Cerebellar nuclear complex (tissue), 1 donor: Measurements from ENCODE around the gene RIOK3.
"Not testable (repeated sequence)": the region's sequence is repeated elsewhere in the genome, so short reads cannot be mapped to it uniquely, and the experiment has no call there.

ENCODE experiments used
- DNase-seq, 2 experiments: peaks; one replicate each; lab custom pipeline; 2025; lab: John Stamatoyannopoulos, UW

RIOK3 gene

DNA sequence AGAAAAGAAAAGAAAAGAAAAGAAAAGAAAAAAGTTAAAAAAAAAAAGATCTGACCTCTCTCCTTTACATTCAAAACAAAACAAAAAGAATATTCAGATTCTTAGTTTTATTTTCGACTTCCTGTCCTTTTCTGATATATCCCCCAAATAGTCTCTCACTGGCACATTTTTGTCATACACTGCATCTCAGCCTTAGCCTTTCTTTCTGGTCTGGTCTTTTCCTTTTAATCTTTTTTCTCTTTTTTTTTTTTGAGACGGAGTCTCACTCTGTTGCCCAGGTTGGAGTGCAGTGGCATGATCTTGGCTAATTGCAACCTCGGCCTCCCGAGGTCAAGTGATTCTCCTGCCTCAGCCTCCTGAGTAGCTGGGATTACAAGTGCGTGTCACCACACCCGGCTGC is 1.6 kb upstream of the RIOK3 start:
- DNase-seq = no peak

DNA sequence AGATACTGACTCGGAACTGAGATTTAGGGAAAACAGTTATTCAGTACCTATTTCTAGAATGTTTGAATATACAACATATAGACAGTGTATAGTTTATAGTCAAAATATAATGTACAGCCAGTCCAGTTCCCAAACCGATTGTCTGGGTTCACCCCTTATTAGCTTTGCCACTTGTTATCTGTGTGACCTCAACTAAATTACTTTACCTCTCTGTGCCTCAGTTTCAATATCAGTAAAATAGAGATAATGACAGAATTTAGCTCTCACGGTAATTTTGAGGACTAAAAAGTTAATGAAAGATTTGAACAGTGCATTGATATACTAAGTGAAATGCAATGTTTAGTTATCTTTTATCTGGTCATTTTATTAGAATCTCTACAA is 750 bp upstream of the RIOK3 start:
- no peak for DNase-seq

DNA sequence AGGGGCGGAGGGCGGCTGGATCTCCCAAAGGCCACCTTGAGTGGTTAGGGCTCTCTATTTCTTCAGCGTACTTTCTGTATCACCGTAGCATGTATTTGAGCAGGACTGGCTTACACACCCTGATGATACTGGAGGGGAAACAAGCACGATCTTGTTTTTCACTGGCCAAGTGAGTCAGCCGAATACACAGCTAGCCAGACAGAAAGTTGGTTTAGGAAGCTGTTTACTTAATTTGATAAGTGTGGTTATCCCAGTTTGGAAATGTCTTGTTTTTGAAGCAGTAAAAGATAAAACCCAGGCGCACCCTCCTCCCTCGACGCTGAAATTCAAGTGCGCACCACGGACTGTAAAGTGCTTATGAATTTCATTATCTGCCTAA is 582 bp downstream of the RIOK3 start:
- DNase-seq = no peak

DNA sequence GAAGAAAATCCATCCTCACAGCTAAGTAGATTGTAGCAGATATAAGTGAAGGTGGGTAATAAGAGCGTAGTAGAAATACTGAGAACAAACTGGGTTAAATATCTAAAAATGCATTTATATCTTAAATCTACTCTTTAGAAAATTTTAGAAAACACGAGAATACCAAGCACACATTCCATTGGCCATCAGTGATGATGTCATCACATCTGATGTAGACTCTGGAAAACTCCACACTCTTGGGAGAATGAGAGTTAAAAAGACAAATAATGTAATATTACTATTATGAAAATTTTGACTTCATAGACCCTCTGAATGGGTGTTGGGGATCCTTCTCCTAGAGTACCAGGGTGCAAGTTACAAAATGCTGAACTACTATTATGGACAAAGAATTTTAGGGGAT is 3.7 kb downstream of the RIOK3 start:
- DNase-seq = no peak

DNA sequence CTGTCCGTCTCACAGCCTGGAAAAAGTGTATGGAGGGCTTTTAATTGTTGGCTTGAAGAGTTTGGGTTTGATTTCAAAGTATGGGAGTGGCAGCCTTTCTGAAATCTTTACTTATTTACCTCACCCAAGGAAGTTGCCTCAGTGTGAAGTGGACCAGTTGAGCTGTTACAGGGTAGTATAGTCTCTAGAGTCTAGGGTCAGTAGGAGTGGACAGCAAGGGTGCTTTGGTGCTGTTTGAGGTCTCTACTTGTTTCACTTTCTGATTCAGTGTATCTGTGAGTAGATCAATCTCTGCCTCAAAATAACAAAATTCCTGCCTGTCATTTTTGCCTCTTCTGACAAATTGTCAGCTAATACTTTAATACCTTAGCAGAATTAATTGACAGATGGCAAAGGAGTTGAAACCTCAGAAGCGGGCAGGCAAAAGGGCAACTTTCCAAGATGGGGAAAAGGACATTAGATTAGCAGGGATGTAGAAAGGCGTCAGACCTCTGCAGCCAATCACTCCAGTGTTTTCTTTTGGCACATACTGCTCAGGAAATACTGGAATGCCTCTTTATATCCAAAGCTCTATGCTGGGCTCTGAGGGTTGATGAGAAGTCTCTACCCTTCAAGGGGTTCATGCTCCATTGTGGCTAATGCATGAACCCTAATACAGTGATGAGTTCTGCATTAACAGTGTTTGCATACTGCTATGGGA is 5.9 kb downstream of the RIOK3 start:
- DNase-seq = no peak

DNA sequence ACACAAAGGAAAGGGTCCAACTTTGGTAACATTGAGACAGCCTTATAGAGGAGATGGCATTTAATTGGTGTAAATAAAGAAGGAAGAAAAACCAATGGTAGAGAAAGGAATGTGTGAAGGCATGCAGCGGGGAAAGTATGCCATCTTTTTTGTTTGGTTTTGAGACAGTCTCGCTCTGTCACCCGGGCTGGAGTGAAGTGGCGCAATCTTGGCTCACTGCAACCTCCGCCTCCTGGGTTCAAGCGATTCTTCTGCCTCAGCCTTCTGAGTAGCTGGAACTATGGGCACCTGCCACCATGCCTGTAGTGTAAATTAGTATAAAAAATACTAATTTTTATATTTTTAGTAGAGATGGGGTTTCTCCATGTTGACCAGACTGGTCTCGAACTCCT is 6.4 kb downstream of the RIOK3 start:
- DNase-seq = no peak

DNA sequence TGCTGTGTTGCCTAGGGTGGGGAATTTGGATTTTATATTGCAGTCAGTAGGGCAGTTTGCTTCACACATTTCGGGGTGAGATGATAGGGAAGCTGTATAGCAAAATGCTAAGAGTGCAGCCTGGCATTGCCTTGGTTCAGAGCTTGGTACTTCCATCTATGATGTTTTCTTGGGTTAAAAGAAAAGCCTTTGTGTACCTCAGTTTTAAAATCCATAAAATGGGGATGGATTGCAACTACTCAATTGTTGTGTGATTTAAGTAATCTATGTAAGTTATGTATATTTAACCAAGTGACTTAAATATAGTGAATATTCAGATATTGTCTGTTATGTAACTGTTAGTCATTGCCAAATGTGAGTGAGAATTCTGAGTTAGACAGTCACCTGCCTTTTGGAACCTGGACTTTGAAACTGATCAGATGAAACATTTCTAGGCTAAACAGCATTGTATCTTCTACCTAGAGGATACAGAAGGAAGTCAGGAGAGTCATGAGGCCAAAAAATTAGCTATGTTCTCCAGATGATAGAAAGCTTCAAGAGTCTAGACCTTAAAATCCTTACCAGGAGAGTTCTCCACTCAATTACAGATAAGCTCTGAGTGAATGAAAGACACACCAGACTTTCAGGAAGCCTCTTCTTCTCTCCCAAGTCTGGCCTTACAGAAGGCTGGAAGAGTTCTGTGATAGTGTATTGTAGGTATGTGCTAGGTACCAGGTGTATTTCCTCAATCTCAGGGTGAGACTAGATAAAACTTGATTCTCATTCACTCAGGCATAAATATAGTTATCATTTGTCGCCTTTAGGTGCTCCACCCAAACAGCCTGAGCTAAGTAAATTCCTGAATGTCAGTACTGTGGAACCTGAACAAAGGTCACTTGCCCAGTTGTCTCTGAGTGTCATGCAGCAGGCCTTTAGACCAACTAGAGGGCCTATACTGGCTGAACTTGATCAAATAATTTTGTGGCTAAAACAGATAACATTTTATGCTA is 7.5 kb downstream of the RIOK3 start:
- no peak for DNase-seq

DNA sequence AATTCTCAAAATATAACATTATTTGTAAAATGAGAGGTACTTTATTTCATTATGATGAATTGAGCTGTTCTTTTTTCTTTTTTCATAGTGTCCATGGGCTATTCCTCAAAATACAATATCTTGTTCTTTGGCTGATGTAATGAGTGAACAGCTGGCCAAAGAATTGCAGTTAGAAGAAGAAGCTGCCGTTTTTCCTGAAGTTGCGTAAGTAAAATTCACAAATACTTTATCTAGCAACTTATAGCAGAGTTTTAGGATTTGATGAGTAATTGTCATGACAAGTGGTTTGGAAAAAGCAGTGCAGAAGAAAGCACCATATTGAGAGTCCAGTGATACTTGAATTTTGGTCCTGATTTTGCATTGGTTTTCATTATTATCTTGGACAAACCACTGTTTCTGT is 9.8 kb downstream of the RIOK3 start:
- DNase-seq = no peak

DNA sequence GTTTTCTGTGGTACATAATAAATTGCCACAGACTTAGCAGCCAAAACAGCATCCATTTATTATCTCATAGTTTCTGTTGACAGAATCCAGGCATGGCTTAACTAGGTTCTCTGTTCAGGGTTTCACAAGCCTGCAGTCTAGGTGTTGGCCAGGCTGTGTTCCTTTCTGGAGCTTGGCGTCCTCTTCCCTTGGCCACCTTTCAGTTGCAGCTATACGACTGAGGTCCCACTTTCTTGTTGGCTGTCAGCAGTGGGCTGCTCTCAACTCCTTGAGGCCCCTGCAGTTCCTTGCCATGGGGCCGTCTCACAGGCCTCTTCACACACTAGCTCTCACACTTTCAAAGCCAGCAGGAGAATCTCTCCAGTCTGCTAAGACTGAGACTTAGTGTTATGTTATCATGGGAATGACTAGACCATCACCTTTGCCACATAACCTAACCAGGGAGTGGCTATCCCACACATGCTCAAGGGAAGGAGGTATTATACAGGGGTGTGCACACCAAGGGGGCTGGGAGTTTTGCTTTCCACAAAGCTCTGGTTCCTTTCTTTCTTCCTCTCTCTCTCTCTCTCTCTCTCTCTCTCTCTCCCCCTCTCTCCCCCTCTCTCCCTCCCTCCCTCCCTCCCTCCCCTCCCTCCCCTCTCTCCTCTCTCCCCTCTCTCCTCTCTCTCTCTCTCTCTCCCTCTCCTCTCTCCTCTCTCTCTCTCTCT is 15.8 kb downstream of the RIOK3 start:
- no peak for DNase-seq

DNA sequence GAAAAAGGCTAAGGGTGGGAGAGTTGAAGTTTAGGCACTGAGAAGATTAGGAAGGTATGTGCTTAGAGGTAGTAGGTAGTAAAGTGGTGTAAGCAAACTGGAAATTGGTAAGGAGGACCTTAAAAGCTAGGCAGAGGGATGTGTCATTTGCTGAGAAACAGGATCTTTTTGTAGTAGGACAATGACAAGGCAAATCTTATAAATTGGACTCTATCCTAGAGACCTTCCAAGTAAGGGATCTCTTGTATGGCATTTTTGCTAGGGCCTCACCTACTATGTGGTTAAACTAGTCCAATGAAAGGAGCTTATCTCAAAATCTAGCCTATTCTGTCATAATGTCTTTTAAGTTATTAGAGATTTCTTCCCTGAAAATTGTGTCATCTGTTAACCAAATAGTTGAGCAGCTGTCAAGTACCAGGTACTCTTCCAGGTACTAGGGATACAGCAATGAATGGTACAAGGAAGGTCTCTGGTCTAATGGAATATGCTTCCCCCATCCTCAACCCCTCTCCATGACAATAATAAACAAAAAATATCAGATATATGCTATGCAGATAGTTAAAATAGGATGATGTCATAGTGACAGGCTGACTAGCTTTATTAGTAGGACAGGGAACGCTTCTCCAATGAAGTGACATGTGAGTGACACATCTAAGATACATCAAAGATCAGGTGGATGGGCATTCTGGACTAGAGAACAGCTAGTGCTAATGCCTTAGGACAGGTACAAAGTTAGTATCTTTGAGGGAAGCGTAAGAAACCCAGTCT is 17.7 kb downstream of the RIOK3 start:
- no peak for DNase-seq

DNA sequence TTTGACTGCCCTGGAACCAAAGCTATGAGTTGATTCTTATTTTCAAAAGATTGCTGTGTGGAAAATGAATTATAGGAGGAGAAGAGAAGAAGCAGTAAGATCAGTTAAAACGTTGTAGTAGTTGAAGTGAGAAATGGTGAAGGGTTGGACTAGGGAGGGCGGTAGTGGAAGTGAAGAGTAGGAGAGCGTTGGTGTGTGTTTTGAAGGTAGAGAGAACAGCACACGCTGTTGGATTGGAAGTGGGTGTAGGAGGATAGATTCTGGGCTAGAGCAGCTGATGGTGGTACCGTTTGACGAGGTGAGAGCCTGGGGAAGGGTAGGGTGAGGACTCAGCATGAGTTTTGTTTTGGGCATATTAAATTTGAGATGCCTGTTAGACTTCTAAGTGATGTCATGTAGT is 18.4 kb downstream of the RIOK3 start:
- DNase-seq = no peak

DNA sequence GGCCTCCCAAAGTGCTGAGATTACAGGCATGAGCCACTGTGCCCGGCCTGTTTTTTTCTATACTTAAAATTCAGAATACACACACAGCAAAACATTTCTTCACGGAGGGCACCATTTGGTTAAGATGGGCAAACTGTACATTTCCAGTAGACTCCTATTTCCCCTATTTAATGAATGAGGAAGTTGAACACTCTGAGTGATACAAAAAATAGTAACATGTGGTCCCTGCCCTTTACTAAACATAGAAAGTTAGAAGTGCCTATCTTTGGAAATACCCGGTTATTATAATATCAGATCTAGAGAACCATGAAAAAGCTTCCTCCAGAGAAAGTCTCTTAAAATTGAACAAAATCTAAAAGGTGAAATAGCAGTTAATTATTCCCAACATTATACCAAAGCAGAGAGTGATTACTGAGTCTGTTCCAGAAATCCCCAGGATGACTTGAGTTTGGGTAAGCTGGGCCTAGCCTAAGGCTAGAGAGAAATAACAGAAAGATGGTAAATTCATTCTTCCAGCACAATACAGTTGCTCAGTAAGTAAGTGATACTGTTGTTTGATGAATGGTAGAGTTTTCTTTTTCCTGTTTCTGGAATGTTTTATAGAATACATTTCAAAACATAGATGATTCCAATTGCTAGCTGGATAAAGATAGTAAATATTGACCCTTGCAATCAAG is 26.9 kb downstream of the RIOK3 start:
- no peak for DNase-seq

DNA sequence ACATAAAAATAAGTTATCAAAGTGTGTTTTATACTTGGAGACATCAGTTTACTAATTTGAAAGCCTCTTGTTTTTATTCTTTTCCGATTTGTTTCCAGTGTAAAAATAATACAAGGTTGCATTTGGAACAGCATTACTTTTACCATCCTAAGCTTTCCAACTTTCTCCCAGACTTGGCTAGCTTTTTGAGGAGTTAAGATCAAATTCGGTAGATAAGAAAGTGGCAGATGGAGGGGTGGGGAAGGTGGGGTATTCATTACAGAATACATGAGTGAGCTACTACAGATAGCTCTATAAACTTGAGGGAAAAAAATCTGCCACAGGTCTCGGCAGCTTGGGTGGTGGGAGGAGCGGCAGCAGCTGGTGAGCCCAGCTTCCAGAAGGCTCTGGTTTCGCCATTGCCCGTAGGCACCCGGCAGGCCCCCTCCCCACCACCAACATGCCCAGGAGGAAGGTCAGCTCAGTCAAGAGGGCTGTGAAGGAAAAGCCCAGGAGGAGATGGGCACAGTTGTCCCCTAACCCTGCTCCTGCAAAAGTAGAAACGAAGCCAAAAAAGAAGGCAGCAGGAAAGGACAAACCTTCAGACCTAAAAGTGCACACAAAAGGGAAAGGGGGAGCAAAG is 31.6 kb downstream of the RIOK3 start:
- DNase-seq = no peak

DNA sequence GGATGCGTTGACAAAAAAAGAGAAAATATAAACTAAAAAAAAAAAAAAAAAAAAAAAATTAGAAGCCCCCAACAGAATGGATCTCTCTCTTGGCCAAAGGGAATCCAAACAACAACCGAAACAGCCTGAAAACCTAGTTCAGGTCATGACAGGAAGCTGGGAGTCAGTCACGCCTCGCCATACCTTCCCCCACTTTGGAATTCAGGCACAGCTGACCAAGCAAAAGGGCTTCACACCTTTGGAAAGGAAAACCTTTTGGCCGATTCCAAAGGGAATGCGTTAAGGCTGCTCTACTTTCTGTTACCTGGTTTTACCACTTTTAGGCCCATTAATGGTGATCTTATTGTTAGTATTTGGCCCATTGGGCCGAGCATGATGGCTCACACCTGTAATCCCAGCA is 32.3 kb downstream of the RIOK3 start:
- DNase-seq = no peak

DNA sequence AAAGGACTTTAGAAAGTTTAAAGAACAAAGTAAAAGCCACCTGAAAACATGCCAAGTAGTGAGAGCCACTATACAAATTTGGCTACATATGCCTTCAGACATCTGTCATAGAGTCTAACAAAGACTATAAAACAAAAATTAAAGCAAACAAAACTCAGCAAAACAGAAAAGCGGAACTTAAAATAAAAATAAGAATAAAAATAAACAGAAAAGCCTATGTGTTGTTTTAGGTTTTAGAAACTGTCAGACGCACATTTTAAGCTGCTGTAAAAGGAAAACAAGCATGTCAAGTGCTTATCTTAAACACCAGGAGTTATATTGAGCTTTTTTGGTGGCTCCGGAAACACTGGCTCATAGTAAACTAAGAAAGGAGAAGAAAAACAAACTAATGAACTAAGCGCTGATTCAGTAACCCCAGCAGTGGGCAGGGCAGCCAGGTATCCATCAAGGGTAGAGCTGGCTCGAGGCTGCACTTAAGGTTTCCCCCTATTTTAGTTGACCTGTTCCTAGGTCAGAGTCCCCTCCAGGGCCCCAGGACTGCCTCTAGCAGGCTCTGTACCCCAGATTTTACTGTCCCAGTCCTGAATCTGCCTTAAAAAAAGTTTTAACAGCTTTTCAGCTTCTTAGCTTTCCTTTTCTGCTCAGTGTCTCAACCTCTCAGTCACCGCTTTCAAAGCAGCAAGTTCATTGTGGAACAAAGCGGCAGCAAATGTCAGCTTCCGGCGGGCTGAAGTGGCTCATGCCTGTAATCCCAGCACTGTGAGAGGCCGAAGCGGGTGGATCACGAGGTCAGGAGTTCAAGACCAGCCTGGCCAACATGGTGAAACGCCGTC is 34.9 kb downstream of the RIOK3 start:
- no peak for DNase-seq

DNA sequence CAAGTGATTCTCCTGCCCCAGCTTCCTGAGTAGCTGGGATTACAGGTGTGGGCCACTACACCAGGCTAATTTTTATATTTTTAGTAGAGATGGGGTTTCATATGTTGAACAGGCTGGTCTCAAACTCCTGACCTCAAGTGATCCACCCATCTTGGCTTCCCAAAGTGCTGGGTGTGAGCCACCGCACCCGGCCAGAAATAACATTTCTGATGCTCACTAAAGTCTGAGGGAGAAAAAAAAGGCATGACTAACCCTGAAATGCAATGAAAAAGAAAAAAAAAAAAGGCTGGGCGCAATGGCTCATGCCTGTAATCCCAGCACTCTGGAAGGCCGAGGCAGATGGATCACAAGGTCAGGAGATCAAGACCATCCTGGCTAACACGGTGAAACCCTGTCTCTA is 36.5 kb downstream of the RIOK3 start:
- not testable (repeated sequence) for DNase-seq

DNA sequence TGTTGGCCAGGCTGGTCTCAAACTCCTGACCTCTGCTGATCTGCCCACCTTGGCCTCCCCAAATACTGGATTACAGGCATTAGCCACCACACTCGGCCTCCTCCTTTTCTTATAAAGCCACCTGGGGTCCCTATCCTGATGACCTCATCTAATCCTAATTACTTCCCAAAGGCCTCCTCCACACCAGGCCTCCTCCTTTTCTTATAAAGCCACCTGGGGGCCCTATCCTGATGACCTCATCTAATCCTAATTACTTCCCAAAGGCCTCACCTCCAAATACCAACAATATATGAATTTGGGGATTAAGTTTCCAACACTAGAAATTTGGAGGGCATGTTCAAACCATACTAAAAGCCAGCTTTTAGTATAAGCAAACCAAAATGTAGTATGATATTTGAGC is 40.6 kb downstream of the RIOK3 start:
- no peak for DNase-seq

DNA sequence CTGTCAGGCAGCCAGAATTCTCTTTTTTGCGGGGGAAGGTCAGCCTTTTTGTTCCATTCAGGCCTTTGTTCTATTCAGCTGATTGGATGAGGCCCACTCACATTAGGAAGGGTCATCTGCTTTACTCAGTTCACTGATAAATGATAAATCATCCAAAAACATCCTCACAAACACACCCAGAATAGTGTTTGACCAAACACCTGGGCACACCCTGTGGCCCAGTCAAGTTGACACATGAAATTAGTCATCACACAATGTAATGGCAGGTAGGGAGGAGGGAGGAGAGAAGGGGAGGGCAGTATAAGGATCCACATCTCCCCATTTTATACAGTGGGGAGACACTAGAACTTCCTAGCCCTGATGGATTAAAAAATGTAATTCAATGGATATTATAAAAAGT is 41.9 kb downstream of the RIOK3 start:
- DNase-seq = no peak

DNA sequence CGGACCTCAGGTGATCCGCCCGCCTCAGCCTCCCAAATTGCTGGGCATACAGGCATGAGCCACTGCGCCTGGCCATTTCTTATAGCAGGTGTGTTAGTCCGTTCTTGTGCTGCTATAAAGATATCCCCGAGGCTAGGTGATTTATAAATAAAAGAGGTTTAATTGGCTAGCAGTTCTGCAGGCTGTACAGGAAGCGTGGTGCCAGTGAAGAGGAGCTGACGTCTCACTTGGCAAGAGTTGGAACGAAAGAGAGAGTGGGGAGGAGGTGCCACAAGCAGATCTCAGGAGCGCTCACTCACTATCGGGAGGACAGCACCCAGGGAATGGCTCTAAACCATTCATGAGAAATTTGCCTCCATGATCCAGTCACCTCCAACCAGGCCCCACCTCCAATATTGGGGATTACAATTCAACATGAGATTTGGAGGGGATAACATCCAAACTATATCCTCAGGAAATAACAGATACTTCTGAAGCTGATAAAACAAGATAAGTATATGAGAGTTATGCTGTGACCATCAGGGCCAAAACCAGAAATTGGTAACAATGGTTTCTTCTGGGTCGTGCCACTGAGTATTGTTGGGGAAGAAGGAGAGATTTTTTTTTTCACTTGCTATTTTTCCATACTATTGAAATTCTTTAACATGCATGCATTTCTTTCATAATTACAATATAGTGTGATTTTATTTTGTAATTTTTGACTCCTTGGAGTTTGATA is 42.8 kb downstream of the RIOK3 start:
- no peak for DNase-seq
